Kidney epithelial cell (primary cell): ENCODE measurements around the gene MRPS26. TPM values are rescaled to one million over a fixed set of nuclear protein-coding genes. Genes with fewer than 3 reads are reported as not detected.

ENCODE experiments used
- DNase-seq: peaks from one replicate; pipeline ENCODE4 v3.0.0-alpha.2; 2010; ENCODE audit warnings: low read depth
- H3K27me3 ChIP-seq: 2 replicates; pipeline ENCODE4 v1.6.0; 2011; ENCODE audit warnings: low read length; ENCODE audit not compliant: control insufficient read depth, insufficient read depth
- H3K36me3 ChIP-seq: 2 replicates; pipeline ENCODE4 v1.5.1; 2011; ENCODE audit warnings: low read length; ENCODE audit not compliant: control insufficient read depth, insufficient read depth
- H3K4me3 ChIP-seq: 2 replicates; pipeline ENCODE4 v1.5.1; 2011; ENCODE audit warnings: low read depth, mild to moderate bottlenecking, control low read depth, low read length
- total RNA-seq: library from RNA; depleted of rRNA; stranded (reverse); fragments of >200 nt; gene quantifications from 2 replicates; pipeline ENCODE4 v1.2.3, GENCODE V29; 2015
- TF ChIP-seq, protein P1 (sequence below): IDR thresholded peaks from 2 replicates; pipeline ENCODE4 v1.5.1; 2011; ENCODE audit warnings: mild to moderate bottlenecking, moderate library complexity, low read length, control low read depth, inconsistent platforms; ENCODE audit not compliant: insufficient read depth, poor library complexity, severe bottlenecking

MRPS26 gene
- total RNA-seq, 1 donor from 2014 or later: 80.8 TPM

DNA sequence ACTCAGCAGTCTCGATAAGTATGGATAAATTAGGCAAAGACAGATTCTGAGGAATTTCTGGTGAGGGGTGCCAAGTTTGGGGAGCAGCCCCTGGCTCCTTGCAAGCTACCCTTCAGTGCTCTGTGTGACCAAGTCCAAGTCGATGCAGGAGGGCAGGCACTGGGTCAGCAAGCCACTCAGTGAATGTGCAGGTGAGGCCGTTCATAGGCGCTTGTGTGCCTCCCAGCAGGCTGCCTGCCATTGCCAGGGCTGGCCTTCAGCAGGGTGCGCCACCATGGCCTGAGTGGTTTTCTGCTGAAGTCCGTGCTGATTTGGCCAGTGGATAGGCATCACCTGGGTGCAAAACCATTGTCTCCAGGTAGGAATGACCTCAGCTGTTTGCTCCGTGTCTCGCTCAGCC is 5.8 kb upstream of the MRPS26 start:
- peaks cover 3% of the 10 kb centered on the region for H3K36me3 ChIP-seq
- H3K4me3 ChIP-seq: no peak overlapping the region
- no peak for DNase-seq
- TF ChIP-seq, protein P1, sequence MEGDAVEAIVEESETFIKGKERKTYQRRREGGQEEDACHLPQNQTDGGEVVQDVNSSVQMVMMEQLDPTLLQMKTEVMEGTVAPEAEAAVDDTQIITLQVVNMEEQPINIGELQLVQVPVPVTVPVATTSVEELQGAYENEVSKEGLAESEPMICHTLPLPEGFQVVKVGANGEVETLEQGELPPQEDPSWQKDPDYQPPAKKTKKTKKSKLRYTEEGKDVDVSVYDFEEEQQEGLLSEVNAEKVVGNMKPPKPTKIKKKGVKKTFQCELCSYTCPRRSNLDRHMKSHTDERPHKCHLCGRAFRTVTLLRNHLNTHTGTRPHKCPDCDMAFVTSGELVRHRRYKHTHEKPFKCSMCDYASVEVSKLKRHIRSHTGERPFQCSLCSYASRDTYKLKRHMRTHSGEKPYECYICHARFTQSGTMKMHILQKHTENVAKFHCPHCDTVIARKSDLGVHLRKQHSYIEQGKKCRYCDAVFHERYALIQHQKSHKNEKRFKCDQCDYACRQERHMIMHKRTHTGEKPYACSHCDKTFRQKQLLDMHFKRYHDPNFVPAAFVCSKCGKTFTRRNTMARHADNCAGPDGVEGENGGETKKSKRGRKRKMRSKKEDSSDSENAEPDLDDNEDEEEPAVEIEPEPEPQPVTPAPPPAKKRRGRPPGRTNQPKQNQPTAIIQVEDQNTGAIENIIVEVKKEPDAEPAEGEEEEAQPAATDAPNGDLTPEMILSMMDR: no peak
- no peaks in the 10 kb centered on the region for H3K27me3 ChIP-seq

DNA sequence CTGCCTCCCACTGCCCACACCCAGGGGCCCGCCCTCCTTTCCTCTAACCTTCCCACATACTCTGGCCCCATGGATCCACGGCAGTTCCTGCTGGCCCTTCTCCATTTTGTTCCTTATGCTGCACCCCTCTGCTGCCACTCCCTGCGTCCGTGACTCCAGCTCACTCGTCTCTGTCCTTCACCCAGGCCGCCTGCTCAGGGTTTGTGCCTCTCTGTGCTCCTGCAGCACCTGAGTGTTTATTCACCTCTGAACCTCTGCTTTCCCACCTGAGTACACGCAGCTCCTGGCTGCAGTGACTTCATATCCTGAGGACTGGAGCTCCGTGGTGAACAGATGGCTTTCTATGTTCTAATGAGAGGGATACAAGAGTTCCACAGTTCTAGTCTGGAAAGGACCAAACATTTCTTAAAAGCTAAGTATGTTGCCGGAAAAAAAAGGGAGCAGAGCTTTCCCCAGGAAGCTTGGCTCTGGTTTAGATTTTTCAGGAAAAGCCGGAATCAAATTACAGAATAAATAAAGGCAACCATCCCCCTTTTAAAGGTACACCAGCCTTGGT is 3.9 kb upstream of the MRPS26 start:
- TF ChIP-seq, protein P1: no peak
- Histone ChIP-seq H3K27me3 (no peaks in the 10 kb centered on the region), H3K4me3 (peak overlapping the region; percentile 25), H3K36me3 (peaks cover 3% of the 10 kb centered on the region)
- no peak for DNase-seq

DNA sequence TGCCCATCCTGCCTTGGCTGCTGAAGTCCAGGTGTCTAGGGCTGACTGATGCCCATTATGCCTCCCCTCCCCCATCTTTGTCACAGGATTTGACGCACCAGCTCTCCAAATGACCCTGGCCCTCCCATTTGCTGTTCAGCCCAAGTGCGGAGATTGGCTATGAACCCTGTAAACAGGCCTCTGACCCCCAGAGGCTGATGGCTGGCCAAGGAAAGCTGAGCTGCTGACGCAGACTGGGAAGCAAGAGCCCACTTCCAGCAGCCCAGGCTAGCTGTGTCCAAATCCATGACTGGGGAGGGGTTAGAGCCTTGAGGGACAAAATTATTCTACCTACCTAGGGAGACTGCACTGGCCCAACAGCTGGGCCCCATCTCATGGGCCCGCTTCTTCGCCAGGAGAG is 3.2 kb upstream of the MRPS26 start:
- Histone ChIP-seq H3K27me3 (no peaks in the 10 kb centered on the region), H3K36me3 (peaks cover 3% of the 10 kb centered on the region), H3K4me3 (no peak overlapping the region)
- TF ChIP-seq, protein P1: no peak
- no peak for DNase-seq

DNA sequence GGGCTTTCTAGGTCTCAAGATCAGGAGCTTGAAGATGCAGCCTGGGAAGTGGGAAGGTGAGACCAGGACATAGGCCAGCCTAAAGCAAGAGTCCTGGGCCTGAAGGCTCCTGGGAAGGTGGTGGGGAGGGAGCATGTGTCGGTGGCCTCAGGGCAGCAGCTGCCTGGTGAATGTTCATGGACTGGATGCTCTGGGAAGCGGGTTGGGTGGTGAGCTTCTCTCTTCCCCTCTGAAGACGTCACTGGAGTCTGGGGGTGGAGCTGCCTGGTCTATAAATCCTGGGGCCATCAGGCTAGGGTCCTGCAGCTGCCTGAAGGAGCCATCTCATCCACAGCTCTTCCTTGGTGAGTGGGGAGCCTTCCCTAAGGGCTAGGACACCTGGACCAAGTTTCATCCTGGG is 2.5 kb upstream of the MRPS26 start, which contains the start of gene GNRH2:
Gene GNRH2, plus strand, starts transcription at position 301 of the 400 bp plus-strand sequence. CDS start 793 bp downstream, outside the sequence.
- Histone ChIP-seq H3K27me3 (no peaks in the 10 kb centered on the region), H3K4me3 (no peak within 1 kb of the TSS), H3K36me3 (peaks cover 3% of the 10 kb centered on the region)
- DNase-seq: no peak
- TF ChIP-seq, protein P1: no peak

DNA sequence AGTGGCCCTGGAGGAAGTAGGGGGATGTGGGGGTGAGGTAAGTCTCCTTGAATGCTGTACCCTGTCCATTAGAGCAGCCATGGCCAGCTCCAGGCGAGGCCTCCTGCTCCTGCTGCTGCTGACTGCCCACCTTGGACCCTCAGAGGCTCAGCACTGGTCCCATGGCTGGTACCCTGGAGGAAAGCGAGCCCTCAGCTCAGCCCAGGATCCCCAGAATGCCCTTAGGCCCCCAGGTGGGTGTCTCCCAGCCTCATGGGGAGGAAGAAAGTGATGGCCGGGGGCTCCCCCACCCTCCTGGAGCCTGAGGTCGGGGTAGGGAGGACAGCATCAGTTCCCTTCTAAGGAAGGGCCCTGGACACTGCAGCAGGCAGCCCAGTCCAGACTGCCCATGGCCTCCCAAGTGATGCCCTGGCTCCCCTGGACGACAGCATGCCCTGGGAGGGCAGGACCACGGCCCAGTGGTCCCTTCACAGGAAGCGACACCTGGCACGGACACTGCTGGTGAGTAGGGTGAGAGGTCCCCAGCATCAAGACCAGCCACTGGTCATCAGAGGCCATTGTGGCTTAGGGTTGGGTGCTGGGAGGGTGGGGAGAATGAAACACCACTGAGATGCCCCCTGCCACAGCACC is 1.4 kb upstream of the MRPS26 start:
- TF ChIP-seq, protein P1: no peak
- Histone ChIP-seq H3K36me3 (peaks cover 6% of the 10 kb centered on the region), H3K4me3 (no peak overlapping the region), H3K27me3 (no peaks in the 10 kb centered on the region)
- DNase-seq: no peak
